Urinary bladder (tissue), 4 donors: ENCODE data around the gene ETS1. TPM values are rescaled to one million over a fixed set of nuclear protein-coding genes. Genes with fewer than 3 reads are reported as not detected.

Experiments used
- DNase-seq: peaks from one replicate; pipeline ENCODE4 v3.0.0-alpha.2; 2015; ENCODE audit errors: extremely low spot score
- H3K27ac ChIP-seq: one replicate; pipeline ENCODE4 v1.5.1; 2013; ENCODE audit warnings: low read depth, mild to moderate bottlenecking, moderate library complexity
- H3K36me3 ChIP-seq: one replicate; pipeline ENCODE4 v1.6.1; 2013; ENCODE audit warnings: mild to moderate bottlenecking, moderate library complexity; ENCODE audit not compliant: insufficient read depth
- H3K4me1 ChIP-seq: one replicate; pipeline ENCODE4 v1.6.1; 2013; ENCODE audit warnings: mild to moderate bottlenecking, moderate library complexity; ENCODE audit not compliant: insufficient read depth
- H3K4me3 ChIP-seq: one replicate; pipeline ENCODE4 v1.5.1; 2013; ENCODE audit warnings: low read depth, low read length
- WGBS: extraction: QIAGEN DNeasy Blood & Tissue Kit; methylation state at CpG from one replicate; pipeline ENCODE4 v1.1.7; 2013; 5-methylcytosine and 5-hydroxymethylcytosine counted together
- polyA plus RNA-seq: library from polyadenylated mRNA; stranded (reverse); fragments of 200-250 nt; gene quantifications from one replicate; pipeline ENCODE4 v1.2.3, GENCODE V29; 2013
- total RNA-seq: library from RNA; depleted of rRNA; stranded (reverse); fragments of >200 nt; gene quantifications from one replicate; pipeline ENCODE4 v1.2.3, GENCODE V29; 2014
- donor health status: healthy with polysubstance abuse.
- donor health status: healthy.

The ETS1 gene
- total and polyA plus RNA-seq, 2 donors = 35.6 to 64.0 TPM

- Histone ChIP-seq H3K4me3 (no peak overlapping the region), H3K4me1 (no peaks in the 10 kb centered on the region), H3K27ac (no peak overlapping the region), H3K36me3 (no peaks in the 10 kb centered on the region)
- no peak for DNase-seq
Measured at GRCh38 chr11:128432926-128433325, 154.4 kb downstream of the ETS1 start.

GRCh38 chr11:128431931-128432330 lies 155.4 kb downstream of the ETS1 start:
- no peak overlapping the region for H3K4me3 ChIP-seq

GRCh38 chr11:128428935-128429334 lies 158.4 kb downstream of the ETS1 start:
- no peak for DNase-seq
- Histone ChIP-seq H3K4me1 (no peaks in the 10 kb centered on the region), H3K27ac (no peak overlapping the region), H3K36me3 (no peaks in the 10 kb centered on the region), H3K4me3 (no peak overlapping the region)
- 74% methylated on average over 3 of the region's 3 CpGs for WGBS

More at GRCh38 chr11:128431931-128432330, 155.4 kb downstream of the ETS1 start:
- Histone ChIP-seq H3K36me3 (no peaks in the 10 kb centered on the region), H3K4me1 (no peaks in the 10 kb centered on the region), H3K27ac (no peak overlapping the region)
- DNase-seq = no peak
- whole genome bisulfite sequencing = 74% methylated on average over 4 of the region's 4 CpGs

GRCh38 chr11:128424851-128425285 lies 162.5 kb downstream of the ETS1 start:
- Histone ChIP-seq H3K36me3 (no peaks in the 10 kb centered on the region), H3K4me1 (no peaks in the 10 kb centered on the region), H3K27ac (no peak overlapping the region), H3K4me3 (no peak overlapping the region)
- 55% methylated on average over 8 of the region's 8 CpGs for WGBS
- no peak for DNase-seq

- DNase-seq = no peak
- no peak overlapping the region for H3K27ac ChIP-seq
- 21% methylated on average over 8 of the region's 8 CpGs for WGBS
Measured at GRCh38 chr11:128424271-128424711, 163.1 kb downstream of the ETS1 start.

GRCh38 chr11:128422576-128423370 lies 164.6 kb downstream of the ETS1 start:
- Histone ChIP-seq H3K27ac (no peak overlapping the region), H3K4me3 (no peak overlapping the region), H3K36me3 (no peaks in the 10 kb centered on the region), H3K4me1 (no peaks in the 10 kb centered on the region)
- no peak for DNase-seq
- WGBS = 90% methylated on average over 16 of the region's 16 CpGs

More at GRCh38 chr11:128424271-128424711, 163.1 kb downstream of the ETS1 start:
- Histone ChIP-seq H3K36me3 (no peaks in the 10 kb centered on the region), H3K4me1 (no peaks in the 10 kb centered on the region), H3K4me3 (no peak overlapping the region)

- no peaks in the 10 kb centered on the region for H3K4me1 ChIP-seq
- 81% methylated on average over 6 of the region's 6 CpGs for WGBS
- no peak overlapping the region for H3K4me3 ChIP-seq
- no peak for DNase-seq
- H3K27ac ChIP-seq = no peak overlapping the region
- no peaks in the 10 kb centered on the region for H3K36me3 ChIP-seq
Measured at GRCh38 chr11:128421577-128422330, 165.6 kb downstream of the ETS1 start.

GRCh38 chr11:128420951-128421350 lies 166.4 kb downstream of the ETS1 start:
- H3K4me1 ChIP-seq = no peaks in the 10 kb centered on the region
- DNase-seq = no peak
- no peak overlapping the region for H3K27ac ChIP-seq
- H3K36me3 ChIP-seq = no peaks in the 10 kb centered on the region
- H3K4me3 ChIP-seq = no peak overlapping the region
- WGBS = 59% methylated on average over 4 of the region's 4 CpGs

- no peaks in the 10 kb centered on the region for H3K4me1 ChIP-seq
- no peak overlapping the region for H3K27ac ChIP-seq
- DNase-seq = no peak
- H3K4me3 ChIP-seq = no peak overlapping the region
- 86% methylated on average over 4 of the region's 4 CpGs for WGBS
- H3K36me3 ChIP-seq = no peaks in the 10 kb centered on the region
Measured at GRCh38 chr11:128420265-128420664, 167.1 kb downstream of the ETS1 start.

- DNase-seq = no peak
Measured at GRCh38 chr11:128419012-128419767, 168.2 kb downstream of the ETS1 start.

GRCh38 chr11:128417607-128418324 lies 169.6 kb downstream of the ETS1 start:
- Histone ChIP-seq H3K27ac (no peak overlapping the region), H3K4me3 (no peak overlapping the region), H3K36me3 (no peaks in the 10 kb centered on the region), H3K4me1 (no peaks in the 10 kb centered on the region)
- DNase-seq = no peak
- WGBS = 31% methylated on average over 5 of the region's 5 CpGs

More at GRCh38 chr11:128419012-128419767, 168.2 kb downstream of the ETS1 start:
- no peaks in the 10 kb centered on the region for H3K36me3 ChIP-seq
- H3K4me1 ChIP-seq = no peaks in the 10 kb centered on the region
- H3K4me3 ChIP-seq = no peak overlapping the region
- 95% methylated on average over 7 of the region's 7 CpGs for WGBS
- H3K27ac ChIP-seq = no peak overlapping the region

GRCh38 chr11:128416976-128417375 lies 170.4 kb downstream of the ETS1 start:
- Histone ChIP-seq H3K4me1 (no peaks in the 10 kb centered on the region), H3K4me3 (no peak overlapping the region), H3K27ac (no peak overlapping the region), H3K36me3 (no peaks in the 10 kb centered on the region)
- WGBS = 84% methylated on average over 1 of the region's 1 CpG
- no peak for DNase-seq

GRCh38 chr11:128415539-128415938 lies 171.8 kb downstream of the ETS1 start:
- DNase-seq = no peak

More at GRCh38 chr11:128415539-128415938, 171.8 kb downstream of the ETS1 start:
- WGBS = 77% methylated on average over 3 of the region's 3 CpGs
- H3K27ac ChIP-seq = no peak overlapping the region
- H3K36me3 ChIP-seq = no peaks in the 10 kb centered on the region
- no peaks in the 10 kb centered on the region for H3K4me1 ChIP-seq
- H3K4me3 ChIP-seq = no peak overlapping the region
